HG03066 (cell line): ENCODE data around the gene ASMTL.
"Not testable (repeated sequence)": the region's sequence is repeated elsewhere in the genome, so short reads cannot be mapped to it uniquely, and the experiment has no call there.

ENCODE experiments used
- ATAC-seq: cut with Tn5 transposase; IDR thresholded peaks from one replicate; pipeline ENCODE4 v1.9.1; 2021; ENCODE audit warnings: low read depth; ENCODE audit not compliant: unreplicated experiment

The ASMTL gene

DNA sequence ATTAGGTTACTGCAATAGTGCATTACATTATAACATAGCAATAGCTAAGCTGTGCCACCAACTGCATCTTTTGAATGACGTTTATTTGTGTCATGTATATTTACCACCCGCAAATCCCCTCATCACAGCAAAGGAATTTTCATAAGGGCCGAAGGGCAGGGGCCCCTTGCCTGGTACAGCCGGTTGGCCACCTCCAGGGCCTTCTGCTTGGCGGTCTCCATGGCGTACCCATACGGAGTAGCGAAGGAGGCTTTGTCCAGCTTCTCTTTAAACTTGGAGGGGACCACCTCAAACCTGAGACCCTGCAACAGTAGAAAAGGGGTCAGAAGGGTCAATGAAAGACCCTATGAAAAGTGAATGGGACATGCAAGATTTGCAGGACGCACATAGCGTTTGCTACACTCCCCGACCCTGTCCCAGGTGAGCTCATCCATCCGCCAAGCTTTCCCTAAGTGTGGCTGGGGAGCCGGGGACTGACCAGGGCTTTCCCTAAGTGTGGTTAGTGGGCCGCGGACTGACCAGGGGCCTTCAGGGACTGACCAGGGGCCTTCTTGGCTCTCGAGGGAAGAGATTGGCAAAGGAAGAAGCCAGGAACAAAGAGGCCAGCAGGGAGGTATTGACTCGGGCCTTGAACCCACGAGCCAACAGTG lies 10.6 kb downstream of the ASMTL start:
- no peak for ATAC-seq

DNA sequence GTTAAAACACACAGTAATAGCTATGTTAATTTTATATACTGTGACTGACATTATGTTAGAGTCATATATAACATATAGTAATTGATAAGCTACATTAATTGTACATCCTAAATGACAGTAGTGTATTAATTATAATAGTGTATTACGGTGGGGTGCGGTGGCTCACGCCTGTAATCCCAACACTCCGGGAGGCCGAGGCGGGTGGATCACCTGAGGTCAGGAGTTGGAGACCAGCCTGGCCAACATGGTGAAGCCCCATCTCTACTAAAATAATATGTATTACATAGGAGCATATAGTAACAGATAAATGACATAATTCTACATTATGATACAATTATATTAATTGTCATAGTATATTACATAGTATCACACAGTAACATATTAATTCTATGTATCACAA lies 12.2 kb downstream of the ASMTL start:
- no peak for ATAC-seq

DNA sequence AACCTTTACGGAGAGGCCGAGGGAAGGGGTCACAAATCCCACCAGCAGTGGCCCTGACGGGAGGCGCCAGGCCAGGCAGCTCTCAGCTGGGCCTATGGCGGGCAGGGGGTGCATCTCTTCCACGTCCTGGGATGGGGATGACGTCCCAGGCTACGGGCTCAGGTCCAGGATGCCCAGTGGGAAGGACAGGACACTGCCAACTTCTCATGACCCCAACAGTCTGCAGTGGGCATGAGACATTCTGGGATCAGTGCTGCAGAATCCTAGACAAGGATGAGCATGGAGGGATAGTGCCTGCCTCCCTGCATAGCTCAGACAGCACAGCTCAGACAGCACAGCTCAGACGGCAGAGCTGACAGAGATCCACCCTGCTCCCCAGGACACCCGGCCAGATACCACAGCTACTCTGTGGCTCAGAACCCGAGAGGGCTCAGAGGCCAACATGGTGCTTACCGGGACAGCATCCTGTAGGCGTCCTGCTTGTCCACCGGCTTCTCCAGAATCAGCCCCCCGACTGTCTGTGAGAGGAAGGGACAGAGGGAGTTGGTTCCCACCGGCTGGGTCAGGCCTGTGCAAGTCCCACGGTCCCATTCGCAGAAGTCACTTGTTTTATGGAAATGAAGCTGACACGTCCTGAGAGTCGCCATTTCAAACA lies 17.3 kb downstream of the ASMTL start:
- no peak for ATAC-seq

DNA sequence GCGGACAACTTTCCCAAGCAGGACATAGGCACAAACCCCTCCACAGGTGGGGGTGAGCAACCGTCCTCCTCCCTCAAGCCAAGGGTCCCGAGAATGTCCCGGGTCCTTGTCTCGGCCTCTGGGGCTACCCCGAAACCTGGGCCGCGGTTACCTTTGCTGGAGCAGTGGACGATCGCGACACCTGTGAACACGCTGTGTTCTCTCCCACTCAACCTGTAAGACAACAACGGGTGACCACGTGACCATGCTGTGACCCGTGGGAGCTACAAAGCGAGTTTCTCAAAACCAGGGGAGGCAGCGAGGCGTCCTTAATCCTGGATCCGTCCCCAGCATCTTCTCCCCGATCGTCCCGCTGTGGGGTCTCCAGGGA lies 17.9 kb downstream of the ASMTL start:
- no peak for ATAC-seq

DNA sequence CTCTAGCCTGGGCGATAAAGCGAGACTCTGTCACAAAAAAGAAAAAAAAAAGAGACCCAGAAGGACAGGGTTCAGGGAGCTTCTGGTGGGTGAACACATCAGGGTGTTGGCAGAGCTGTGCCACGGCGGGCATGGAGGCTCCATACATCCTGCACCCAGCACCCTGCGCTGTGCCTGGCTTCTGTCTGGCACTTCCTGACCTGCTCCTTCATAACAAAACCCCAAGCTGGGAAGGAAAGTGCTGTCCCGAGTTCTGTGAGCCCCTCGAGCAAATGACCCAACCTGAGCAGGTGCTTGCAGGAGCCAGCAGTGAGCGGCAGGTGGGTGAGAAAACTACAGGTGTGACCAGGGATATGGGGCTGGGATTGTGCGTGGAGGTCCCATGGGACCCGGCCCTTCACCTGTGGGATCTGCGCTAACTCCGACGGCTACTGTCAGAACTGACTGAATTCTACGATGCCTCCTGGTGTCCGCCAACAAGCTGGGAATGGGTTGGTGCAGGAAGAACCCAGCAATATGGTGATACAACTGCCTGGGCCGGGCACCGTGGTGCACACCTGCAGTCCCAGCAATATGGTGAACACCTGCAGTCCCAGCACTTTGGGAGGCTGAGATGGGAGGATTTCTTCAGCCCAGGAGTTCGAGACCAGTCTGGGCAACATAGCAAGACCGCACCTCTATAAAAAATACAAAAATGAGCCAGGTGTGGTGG lies 18.9 kb downstream of the ASMTL start:
- no peak for ATAC-seq

DNA sequence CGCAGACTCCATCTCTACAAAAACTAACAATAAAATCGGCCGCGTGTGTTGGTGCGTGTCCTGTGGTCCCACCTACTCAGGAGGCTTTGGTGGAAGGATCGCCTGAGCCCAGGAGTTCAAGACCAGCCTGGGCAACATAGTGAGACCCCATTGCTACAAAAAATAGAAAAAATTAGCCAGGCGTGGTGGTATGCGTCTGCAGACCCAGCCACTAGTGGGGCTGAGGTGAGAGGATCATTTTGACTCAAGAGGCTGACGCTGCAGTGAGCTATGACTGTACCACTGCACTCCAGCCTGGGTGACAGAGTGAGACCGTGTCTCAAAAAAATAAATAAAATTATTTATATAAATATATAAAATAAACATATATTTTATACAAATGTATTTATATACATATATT lies 22.3 kb downstream of the ASMTL start:
- ATAC-seq, result no peak

DNA sequence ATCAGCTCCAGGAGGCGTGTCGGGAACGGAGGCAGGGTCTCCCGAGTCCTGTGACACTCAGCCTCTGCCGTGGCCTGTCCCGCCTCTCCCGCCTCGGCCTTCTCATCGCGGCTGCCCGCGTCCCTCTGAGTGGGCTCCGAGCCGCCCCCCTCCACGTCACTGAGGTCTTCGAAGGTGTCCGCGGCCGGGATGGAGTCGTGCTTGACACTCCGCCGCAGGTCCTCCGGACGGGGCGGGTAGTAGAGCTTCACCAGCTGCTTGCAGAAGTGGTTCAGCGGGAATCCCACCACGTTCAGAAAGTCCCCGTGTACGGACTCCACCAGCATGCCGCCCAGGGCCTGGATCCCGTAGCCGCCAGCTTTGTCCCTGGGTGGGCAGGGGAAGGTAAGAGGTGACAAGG lies 25.0 kb downstream of the ASMTL start:
- no peak for ATAC-seq

DNA sequence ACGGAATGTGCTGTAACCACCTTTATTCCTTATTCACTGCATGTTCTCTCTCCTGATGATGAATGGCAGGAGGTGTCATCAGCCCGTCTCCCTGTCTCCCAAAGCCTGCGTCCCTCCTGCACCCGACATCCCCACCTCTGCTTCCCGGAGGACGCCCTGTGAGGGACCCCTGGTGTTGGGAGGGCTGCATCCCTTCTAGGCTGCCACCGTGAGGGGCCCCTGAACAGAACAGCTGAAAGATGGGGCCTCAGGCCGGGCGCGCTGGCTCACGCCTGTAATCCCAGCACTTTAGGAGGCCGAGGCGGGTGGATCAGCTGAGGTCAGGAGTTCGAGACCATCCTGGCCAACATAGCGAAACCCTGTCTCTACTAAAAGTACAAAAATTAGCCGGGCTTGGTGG lies 26.4 kb downstream of the ASMTL start:
- not testable (repeated sequence) for ATAC-seq

DNA sequence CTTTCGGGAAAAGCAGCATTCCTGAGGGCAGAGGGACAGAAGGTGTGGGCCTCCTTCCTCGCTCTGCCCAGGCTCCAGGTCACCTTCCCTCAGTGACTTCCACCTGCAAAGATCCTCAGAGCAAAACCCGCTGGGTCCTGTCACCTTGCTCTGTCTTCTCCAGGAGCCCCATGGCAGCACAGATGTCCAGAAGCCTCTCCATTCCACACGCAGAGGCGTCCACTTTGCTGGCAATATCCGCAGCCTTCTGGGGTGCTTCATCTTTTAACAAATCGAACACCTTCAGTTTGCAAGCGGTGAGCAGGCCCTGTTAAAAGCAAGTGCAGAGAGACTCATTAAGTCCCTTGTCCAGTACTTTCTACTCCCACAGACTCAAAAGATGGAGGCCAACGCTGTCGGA lies 27.3 kb downstream of the ASMTL start:
- ATAC-seq, result no peak

DNA sequence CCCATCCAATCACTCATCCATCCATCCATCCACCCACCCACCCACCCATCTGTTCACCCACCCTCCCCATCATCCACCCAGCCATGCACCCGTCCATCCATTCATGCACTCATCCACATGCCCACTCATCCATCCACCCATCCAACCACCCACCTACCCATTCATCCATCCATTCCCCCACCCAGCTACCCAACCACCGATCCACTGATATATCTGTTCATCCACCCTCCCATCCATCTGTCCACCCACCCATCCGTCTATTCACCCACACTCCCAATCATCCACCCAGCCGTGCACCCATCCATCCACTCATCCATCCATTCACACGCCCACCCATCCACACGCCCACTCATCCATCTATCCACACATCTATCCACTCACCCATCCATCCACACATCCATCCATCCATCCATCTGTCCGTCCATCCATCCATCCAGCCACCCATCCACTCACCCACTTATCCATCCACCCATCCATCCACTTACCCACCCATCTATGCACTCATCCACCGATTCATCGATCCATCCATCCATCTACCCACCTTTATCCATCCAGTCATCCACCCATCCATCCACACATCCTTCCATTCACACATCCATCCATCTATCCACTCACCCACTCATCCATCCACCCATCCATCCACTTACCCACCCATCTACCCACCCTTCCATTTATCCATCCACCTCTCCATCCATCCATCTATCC lies 28.4 kb downstream of the ASMTL start:
- no peak for ATAC-seq

DNA sequence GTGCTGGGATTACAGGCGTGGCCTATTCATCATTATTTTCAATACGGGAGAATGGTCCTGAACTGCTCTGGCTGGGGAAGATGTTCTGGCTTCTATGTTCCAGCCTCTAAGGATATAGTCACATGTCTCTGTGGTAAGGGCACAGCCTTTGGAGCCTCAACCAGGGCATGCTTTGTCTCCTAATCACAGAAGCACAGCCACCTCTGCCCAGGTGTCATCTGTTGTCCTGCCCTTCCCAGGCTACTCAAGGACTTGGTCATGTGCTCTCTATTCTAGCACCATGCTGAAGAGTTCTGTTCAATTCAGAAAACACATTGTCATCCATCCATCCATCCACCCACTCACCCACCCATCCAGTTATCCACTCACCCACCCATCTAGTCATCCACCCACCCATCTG lies 29.5 kb downstream of the ASMTL start:
- ATAC-seq, result no peak

DNA sequence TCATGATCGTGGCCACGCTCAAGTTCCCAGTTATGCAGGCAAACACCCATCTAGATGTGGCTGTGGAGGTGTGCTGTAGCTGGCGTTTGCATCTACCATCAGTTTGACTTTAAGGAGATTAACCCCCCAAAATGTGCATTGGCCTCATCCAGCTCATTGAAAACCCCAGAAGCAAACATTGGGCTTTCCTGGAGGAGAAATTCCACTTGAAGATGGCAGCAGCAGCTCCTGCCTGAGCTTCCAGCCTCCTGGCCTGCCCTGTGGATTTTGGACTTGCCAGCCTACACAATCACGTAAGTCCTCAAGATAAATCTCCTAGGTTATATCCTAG lies 30.6 kb downstream of the ASMTL start:
- no peak for ATAC-seq

DNA sequence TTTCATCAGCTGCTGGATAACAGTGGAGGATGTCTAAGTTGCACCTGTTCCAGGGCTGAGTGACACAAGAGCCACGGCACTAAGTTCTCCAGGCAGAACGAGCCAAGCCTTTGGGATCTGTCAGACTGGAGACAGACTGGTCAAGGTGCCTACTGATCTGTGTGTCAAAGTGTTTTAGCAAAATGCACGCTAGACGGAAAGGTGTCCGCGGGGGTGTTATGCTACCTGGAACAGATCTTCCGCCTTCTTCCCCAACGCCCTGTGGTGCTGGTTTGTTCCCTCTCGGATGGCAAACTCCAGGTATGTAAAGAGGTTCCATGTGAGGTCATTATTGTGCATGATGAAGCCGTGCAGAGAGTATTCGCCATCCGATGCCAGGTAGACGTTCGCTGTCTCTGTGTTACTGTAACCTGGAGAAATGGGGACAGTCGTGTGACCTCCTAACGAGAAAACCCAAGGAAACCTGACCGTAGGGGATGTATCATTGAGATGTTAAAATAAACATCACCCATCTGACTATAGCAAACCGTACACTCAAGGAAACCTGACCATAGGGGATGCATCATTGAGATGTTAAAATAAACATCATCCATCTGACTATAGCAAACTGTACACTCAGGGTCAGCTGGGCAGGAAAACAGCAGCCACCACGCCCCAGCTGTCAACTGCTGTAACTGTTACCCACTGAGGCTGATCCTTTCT lies 31.1 kb downstream of the ASMTL start:
- no peak for ATAC-seq

DNA sequence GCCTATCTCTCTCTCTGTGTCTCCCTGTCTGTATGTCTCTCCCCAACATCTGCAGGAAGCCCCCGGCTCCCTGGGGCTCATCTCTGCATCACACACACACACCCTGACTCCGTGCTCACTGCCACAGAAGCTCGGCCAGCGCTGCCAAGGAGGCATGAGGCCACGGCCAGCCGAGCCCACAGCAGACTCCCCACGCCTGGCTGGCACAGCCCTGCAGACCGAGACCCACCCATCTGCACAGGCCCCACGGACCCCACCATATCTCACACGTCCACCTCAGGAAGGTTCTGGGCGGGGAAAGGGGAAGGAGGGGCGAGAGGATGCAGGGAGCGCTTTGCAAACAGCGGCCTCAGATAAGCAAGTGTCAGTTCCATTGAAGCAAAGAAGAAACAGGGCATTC lies 32.3 kb downstream of the ASMTL start:
- no peak for ATAC-seq

DNA sequence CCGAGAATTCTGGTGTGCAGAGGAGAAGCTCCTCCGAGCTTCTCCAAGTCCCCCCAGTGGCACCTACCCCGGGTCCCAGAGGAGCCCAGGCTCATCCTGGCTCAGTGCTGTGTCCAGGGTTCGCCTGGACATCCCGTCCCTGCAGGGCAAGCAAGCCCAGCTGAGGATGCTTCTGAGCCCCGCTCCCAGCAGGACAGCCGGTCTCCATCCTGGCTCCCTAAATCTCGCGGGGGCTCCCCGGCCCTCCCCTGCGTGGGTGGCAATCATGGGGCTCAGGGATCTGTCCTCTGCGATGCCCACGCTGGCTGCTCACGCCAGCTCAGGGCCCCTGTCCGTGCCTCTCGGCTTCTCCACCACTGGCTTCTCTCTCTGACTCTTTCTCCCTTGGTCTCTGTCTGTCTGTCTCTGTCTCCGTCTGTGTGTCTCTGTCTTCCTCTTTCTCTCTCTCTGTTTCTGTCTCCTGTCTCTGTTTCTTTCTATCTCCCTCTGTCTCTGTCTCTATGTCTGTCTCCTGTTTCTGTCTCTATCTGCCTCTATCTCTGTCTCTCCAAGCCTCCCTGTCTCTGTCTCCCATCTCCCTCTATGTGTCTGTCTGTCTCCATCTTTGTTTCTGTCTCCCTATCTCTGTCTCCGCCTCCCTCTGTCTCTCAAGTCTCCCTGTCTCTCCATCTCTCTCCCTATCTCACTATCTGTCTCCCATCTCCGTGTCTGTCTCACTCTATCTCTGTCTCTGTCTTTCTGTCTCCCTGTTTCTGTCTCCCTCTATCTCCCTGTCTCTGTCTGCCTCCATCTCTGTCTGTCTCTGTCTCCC lies 33.0 kb downstream of the ASMTL start:
- no peak for ATAC-seq

DNA sequence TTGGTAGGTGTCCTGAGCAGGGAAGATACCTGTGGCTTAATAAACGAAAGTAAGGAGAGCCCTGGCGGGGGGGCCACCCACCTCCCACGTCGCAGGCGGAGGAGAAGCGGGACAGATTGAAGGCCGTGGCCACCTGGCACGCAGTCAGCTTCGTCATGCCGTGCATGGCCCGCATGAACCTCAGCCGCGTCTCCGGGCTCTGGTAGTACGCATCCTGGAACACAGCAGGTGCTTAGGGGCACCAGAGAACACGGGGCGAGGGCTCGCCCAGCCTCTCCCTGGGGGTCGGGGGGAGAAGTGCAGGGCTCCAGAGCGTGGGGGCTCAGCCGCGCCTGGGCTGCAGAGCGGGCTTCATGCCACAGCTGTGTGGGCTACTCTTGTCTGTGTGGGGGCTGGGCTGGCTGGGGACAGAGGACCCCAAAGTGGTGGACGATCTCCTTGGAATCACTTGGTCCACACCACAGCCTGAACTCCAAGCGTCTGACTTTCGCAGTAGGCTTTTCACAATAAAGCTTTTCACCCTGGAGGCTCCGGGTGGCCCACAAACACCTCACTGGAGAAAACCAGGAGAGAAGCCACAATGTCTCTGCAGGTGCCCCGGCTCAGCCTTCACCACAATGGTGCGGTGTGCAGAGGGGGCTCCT lies 33.7 kb downstream of the ASMTL start:
- ATAC-seq, result no peak

DNA sequence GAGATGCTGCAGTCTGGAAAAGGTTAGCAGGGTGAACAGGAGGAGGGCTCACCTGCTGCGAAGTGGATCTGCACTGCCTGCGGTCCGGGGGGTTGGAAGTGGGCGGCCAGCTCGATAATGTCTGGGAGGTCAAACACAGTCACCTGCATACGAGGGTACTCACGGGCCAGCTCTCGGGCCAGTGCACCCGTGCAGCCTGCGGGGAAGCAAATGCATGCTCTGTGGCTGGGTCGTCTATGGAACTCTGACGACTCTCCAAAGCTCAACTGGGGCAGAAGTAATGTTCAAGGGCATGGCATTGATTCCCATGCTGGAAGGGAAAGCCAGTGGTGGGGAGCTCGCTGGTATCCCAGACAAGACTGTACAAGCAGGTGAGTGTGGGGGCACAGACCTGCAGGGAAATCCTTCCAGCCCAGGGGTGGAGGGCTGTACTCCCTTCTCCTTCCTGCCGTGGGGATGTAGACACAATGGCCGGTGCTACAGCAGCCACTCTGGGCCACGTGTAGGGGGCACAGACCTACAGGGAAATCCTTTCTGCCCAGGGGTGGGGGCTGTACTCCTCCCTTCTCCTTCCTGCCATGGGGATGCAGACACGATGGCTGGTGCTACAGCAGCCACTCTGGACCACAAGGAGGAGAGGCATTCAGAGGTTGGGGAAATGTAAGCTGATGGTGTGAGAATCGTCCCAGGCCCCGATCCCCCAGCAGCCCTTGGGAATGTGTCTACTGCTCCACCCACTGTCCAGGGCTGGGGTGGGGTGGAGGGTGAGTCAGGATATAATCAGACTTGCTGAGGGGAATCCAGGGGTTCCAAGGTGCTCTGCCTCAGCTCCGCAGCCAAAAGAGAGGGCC lies 34.6 kb downstream of the ASMTL start:
- ATAC-seq, result no peak

DNA sequence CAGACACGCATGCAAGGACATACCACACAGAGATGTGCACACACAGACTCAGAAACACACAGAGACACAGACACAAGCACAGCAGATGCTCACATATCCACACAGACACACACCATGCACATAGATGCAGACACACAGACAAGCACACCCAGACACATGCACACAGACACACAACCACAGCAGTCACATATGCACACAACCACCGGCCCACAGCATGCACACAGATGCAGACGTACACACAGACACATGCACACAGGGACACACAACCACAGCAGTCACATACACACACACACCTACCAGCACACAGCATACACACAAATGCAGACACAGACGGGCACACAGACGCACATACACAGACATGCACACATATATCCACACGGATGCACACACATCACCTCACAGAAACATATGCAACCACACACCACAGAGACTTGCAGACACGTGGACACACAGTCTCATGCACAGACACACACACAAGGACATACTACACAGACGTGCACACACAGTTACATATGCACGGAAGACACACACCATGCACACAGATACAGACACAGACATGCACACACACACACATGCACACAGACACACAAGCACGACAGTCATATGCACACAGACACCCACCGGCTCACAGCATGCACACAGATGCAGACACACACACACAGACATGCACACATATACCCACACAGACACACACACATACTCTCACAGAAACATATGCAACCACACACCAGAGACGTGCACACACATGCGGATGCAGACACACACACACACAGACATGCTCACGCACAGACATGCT lies 35.5 kb downstream of the ASMTL start:
- ATAC-seq, result no peak
